K562 (cell line): ENCODE measurements around the gene KCTD21. TPM values are rescaled to one million over a fixed set of nuclear protein-coding genes. Genes with fewer than 3 reads are reported as not detected.
A peak's percentile ranks its signal among the peaks of the same experiment; 100 is the strongest.

Experiments
- ATAC-seq: fragments of 200-7000 bp; cut with Tn5 transposase; 3 replicates; pipeline ENCODE4 v1.9.1; 2020; ENCODE audit warnings: moderate library complexity
- BruUV-seq: library from RNA; stranded (reverse); fragments of 400-500 nt; replicated peaks from 2 replicates; lab custom pipeline; 2021; lab: Mats Ljungman, UMichigan
- CTCF ChIA-PET: fragments of 300-600 bp; formaldehyde crosslinking; extraction: SDS; loops from one replicate; lab custom pipeline; 2021; ENCODE audit warnings: low intra/inter-chr PET ratio; lab: Yijun Ruan, JAX
- POLR2A ChIA-PET: fragments of 300-600, 350-650 bp; sonication (Branson Sonifier 250); formaldehyde crosslinking; extraction: SDS; loops from one replicate; lab custom pipeline; 2021; ENCODE audit warnings: antibody characterized with exemption, inconsistent platforms; lab: Yijun Ruan, JAX
- DNase-seq, 4 experiments: peaks; one replicate each; pipeline versions ENCODE4 v3.0.0 to v3.0.0-alpha.2; 2011 to 2018; ENCODE audit warnings: low spot score in 3 of 4, mixed read lengths in 3 of 4; ENCODE audit errors: extremely low read depth in 1 of 4
- FAIRE-seq: peaks from 2 replicates; lab custom pipeline; 2011; peaks lifted over from hg19 to GRCh38; lab: Jason Lieb, UNC
- H2AFZ ChIP-seq: 2 replicates; pipeline ENCODE4 v1.6.0; 2011; ENCODE audit warnings: low read depth, low read length, control low read depth, inconsistent platforms
- H3K27ac ChIP-seq: fragments of 200-600 bp; 3 replicates; pipeline ENCODE4 v1.8.0; 2011; ENCODE audit warnings: low read depth, mild to moderate bottlenecking, control low read depth, inconsistent platforms, low read length, moderate library complexity, mixed read lengths; ENCODE audit errors: extremely low read depth
- H3K27me3 ChIP-seq, 2 experiments: fragments of 300-600 bp in 1 of 2; 2 replicates in 1 of 2; 3 replicates in 1 of 2; pipeline versions ENCODE4 v1.6.0 to v1.8.0; 2011; ENCODE audit warnings: inconsistent platforms in 2 of 2, low read length in 2 of 2, mild to moderate bottlenecking in 1 of 2, mixed read lengths in 1 of 2, moderate library complexity in 1 of 2; ENCODE audit not compliant: control insufficient read depth in 2 of 2, insufficient read depth in 2 of 2
- H3K36me3 ChIP-seq: fragments of 300-600 bp; 3 replicates; pipeline ENCODE4 v1.8.0; 2011; ENCODE audit warnings: mild to moderate bottlenecking, low read length, inconsistent platforms; ENCODE audit not compliant: control insufficient read depth, insufficient read depth
- H3K4me1 ChIP-seq, 2 experiments: fragments of 200-600 bp in 1 of 2; replicated peaks in 1 of 2; 2 replicates in 1 of 2; 3 replicates in 1 of 2; pipeline versions ENCODE4 v1.5.1 to v1.8.0; 2011; ENCODE audit warnings: inconsistent platforms in 2 of 2, low read length in 2 of 2, mild to moderate bottlenecking in 1 of 2, mixed read lengths in 1 of 2, moderate library complexity in 1 of 2; ENCODE audit not compliant: control insufficient read depth in 2 of 2, insufficient read depth in 2 of 2
- H3K4me2 ChIP-seq: 2 replicates; pipeline ENCODE4 v1.6.1; 2011; ENCODE audit warnings: low read length, control low read depth, inconsistent platforms, mixed read lengths; ENCODE audit not compliant: insufficient read depth
- H3K4me3 ChIP-seq: fragments of 200-600 bp; sonication (generic), shearing (Covaris generic); 2 replicates; pipeline ENCODE4 v1.5.1; 2016; ENCODE audit warnings: control low read depth, inconsistent platforms
- H3K79me2 ChIP-seq: fragments of 200-600 bp; 3 replicates; pipeline ENCODE4 v1.8.0; 2011; ENCODE audit warnings: low read length, inconsistent platforms; ENCODE audit not compliant: control insufficient read depth, insufficient read depth
- H3K9ac ChIP-seq, 2 experiments: 2 replicates each; pipeline versions ENCODE4 v1.6.0 to v1.6.1; 2011; ENCODE audit warnings: low read depth in 2 of 2, low read length in 2 of 2, control low read depth in 1 of 2, inconsistent platforms in 1 of 2, mild to moderate bottlenecking in 1 of 2, mixed read lengths in 1 of 2; ENCODE audit not compliant: insufficient read depth in 1 of 2
- H3K9me1 ChIP-seq: one replicate; pipeline ENCODE4 v1.6.0; 2011; ENCODE audit warnings: inconsistent platforms, mild to moderate bottlenecking, low read length, moderate library complexity; ENCODE audit not compliant: control insufficient read depth, insufficient read depth
- H3K9me3 ChIP-seq: replicated peaks from 2 replicates; pipeline ENCODE4 v1.5.1; 2011; ENCODE audit warnings: low read depth, low read length, inconsistent platforms; ENCODE audit not compliant: control insufficient read depth, insufficient read depth
- H4K20me1 ChIP-seq: replicated peaks from 2 replicates; pipeline ENCODE4 v1.6.1; 2011; ENCODE audit warnings: low read length, inconsistent platforms, mixed read lengths; ENCODE audit not compliant: control insufficient read depth, insufficient read depth
- MCM3 ChIP-seq: fragments of 450-650 bp; IDR thresholded peaks from 2 replicates; pipeline ENCODE4 v1.6.1; 2016
- POLR2AphosphoS2 ChIP-seq: IDR thresholded peaks from 2 replicates; pipeline ENCODE4 v1.6.1; 2012; ENCODE audit warnings: low read length, improper control_type of control experiment
- WGBS: fragments of 100-300 bp; shearing (Covaris generic); methylation state at CpG from one replicate; pipeline ENCODE4 v1.1.6; 2016; ENCODE audit warnings: low coverage, mixed read lengths; ENCODE audit not compliant: insufficient coverage; ENCODE audit errors: missing lambda C conversion rate; 5-methylcytosine and 5-hydroxymethylcytosine counted together
- in situ Hi-C: fragments of 300-500 bp; cut with MboI; formaldehyde crosslinking; loops from 4 replicates; pipeline ENCODE4 v1.15.0; 2018; ENCODE audit warnings: inconsistent platforms, mixed read lengths
- intact Hi-C: fragments of 100-400 bp; cut with micrococcal nuclease; formaldehyde crosslinking; loops from 2 replicates; pipeline ENCODE4 v1.14.2; 2022
- polyA plus RNA-seq, 8 experiments: library from polyadenylated mRNA; depleted of rRNA in 4 of 8; stranded (reverse) in 5 of 8; unstranded in 3 of 8; fragments of >200 nt; fragmentation: Nextera tagmentation in 2 of 8; fragmentation: Illumina TruSeq in 1 of 8; extraction: Ambion mirVana in 2 of 8; extraction: Trizol in 1 of 8; gene quantifications; 2 replicates each; pipeline versions ENCODE4 v1.2.1 to v1.2.3, GENCODE V29; 2011 to 2014; ENCODE audit warnings: inconsistent platforms in 1 of 8, missing spikeins in 1 of 8
- total RNA-seq, 7 experiments: library from RNA; depleted of rRNA in 6 of 7; stranded (reverse); fragments of >200 nt in 6 of 7; fragmentation: Illumina TruSeq in 2 of 7; extraction: Trizol in 2 of 7; gene quantifications; 2 replicates each; pipeline versions ENCODE4 v1.2.1 to v1.2.3, GENCODE V29; 2011 to 2021; ENCODE audit warnings: low replicate concordance in 1 of 7
- TF ChIP-seq, protein P1 (sequence below), 3 experiments: fragments of 200-800 bp in 1 of 3; fragments of 250-450 bp in 1 of 3; fragments of 450-650 bp in 1 of 3; sonication (Bioruptor Pico) in 1 of 3; sonication (Bioruptor generic) in 1 of 3; formaldehyde crosslinking in 1 of 3; IDR thresholded peaks; 2 replicates each; pipeline versions ENCODE4 v1.6.1 to v1.8.0; 2016 to 2022; ENCODE audit warnings: mild to moderate bottlenecking in 2 of 3, missing genetic modification characterization in 2 of 3, missing compliant biosample characterization in 1 of 3, moderate library complexity in 1 of 3

The KCTD21 gene
- total and polyA plus RNA-seq, 9 of the 15 experiments (the other 6 are each of a cell fraction or from before 2014, with no cell fraction given): 0.34 to 5.4 (median 1.9) TPM

DNA sequence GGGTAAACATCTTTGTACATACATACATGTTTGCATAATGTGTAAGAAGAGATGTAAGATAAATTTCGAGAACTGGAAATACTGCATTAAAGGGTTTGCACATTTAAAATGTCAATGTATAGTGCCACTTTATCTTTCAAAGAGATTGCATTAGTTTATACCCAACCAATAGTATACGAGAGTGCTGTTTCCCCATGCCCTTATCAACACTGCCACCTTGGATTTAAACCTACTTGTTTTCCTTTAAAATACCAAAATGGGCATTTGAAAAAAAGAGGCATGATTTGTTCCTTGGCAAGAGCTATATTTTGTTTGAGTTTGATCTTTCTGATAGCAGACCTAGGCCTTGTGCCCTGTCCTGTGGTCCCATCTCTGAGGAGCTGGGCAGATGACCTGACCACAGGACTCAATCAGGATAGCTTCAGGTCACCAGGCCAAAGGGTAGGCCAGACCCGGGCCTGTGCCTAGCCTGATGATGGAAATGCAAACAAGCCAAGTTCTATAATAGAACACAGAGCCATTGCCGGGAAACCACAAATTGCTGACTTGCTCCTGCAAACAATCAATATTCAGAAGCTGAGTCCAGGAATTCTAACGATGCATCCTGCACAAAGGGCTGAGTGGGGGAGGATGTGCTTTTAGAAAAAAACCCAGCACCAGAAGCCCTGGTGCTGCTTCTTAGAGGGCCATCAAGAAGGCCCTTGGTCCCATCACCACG lies 32.1 kb downstream of the KCTD21 start:
- WGBS: 39% methylated on average over 6 of the region's 6 CpGs
- TF ChIP-seq MCM3: no peak
- no peak for TF ChIP-seq POLR2AphosphoS2
- TF ChIP-seq, protein P1, sequence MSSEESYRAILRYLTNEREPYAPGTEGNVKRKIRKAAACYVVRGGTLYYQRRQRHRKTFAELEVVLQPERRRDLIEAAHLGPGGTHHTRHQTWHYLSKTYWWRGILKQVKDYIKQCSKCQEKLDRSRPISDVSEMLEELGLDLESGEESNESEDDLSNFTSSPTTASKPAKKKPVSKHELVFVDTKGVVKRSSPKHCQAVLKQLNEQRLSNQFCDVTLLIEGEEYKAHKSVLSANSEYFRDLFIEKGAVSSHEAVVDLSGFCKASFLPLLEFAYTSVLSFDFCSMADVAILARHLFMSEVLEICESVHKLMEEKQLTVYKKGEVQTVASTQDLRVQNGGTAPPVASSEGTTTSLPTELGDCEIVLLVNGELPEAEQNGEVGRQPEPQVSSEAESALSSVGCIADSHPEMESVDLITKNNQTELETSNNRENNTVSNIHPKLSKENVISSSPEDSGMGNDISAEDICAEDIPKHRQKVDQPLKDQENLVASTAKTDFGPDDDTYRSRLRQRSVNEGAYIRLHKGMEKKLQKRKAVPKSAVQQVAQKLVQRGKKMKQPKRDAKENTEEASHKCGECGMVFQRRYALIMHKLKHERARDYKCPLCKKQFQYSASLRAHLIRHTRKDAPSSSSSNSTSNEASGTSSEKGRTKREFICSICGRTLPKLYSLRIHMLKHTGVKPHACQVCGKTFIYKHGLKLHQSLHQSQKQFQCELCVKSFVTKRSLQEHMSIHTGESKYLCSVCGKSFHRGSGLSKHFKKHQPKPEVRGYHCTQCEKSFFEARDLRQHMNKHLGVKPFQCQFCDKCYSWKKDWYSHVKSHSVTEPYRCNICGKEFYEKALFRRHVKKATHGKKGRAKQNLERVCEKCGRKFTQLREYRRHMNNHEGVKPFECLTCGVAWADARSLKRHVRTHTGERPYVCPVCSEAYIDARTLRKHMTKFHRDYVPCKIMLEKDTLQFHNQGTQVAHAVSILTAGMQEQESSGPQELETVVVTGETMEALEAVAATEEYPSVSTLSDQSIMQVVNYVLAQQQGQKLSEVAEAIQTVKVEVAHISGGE (CRISPR knock-in tag; IDR thresholded peaks at IDR 0.05): peak in 1 of 3 experiments; percentile 56; a peak in 1 of 6 replicates
- ChIA-PET CTCF (no interaction called here), POLR2A (no interaction called here)
- H3K79me2 ChIP-seq: no peaks in the 10 kb centered on the region
- H3K4me2 ChIP-seq: no peak overlapping the region
- no peaks in the 10 kb centered on the region for H3K4me1 ChIP-seq
- DNase-seq: no peak
- intact Hi-C loops: no loop called here
- no peak overlapping the region for H3K9ac ChIP-seq
- FAIRE-seq: no peak
- no peak overlapping the region for H3K4me3 ChIP-seq
- H3K27ac ChIP-seq: no peak overlapping the region
- BruUV-seq: no TSS peak
- no peak overlapping the region for H2AFZ ChIP-seq
- H3K27me3 ChIP-seq: no peaks in the 10 kb centered on the region
- in situ Hi-C loops: no loop called here
- H4K20me1 ChIP-seq: no peaks in the 10 kb centered on the region
- no peak for ATAC-seq
- no peaks in the 10 kb centered on the region for H3K36me3 ChIP-seq
- H3K9me1 ChIP-seq: no peaks in the 10 kb centered on the region
- no peaks in the 10 kb centered on the region for H3K9me3 ChIP-seq
